Astrocyte of the spinal cord (primary cell): ENCODE results near the gene NOM1.
"Not testable (repeated sequence)": the region's sequence is repeated elsewhere in the genome, so short reads cannot be mapped to it uniquely, and the experiment has no call there.

ENCODE experiments used
- DNase-seq: peaks from one replicate; pipeline ENCODE4 v3.0.0; 2011; ENCODE audit warnings: low read depth, low spot score
- H3K4me3 ChIP-seq: 2 replicates; pipeline ENCODE4 v1.5.1; 2011; ENCODE audit warnings: low read depth, mild to moderate bottlenecking, low read length, moderate library complexity
- CTCF ChIP-seq: IDR thresholded peaks from 2 replicates; pipeline ENCODE4 v1.5.1; 2012; ENCODE audit warnings: low read depth, mild to moderate bottlenecking, low read length, inconsistent platforms
- in situ Hi-C: cut with HindIII; loops from 2 replicates; pipeline ENCODE4 v1.10.0; 2017; ENCODE audit warnings: low sequenced_read_pairs

NOM1 gene

GRCh38 chr7:156918635-156919034 is 30.9 kb upstream of the NOM1 start:
- no peak for DNase-seq
- in situ Hi-C loops: no loop called here
- H3K4me3 ChIP-seq: no peak overlapping the region
- no peak for TF ChIP-seq CTCF

GRCh38 chr7:156919132-156919713 is 30.3 kb upstream of the NOM1 start:
- H3K4me3 ChIP-seq: no peak overlapping the region
- no peak for TF ChIP-seq CTCF
- in situ Hi-C loops: no loop called here
- DNase-seq: no peak

- in situ Hi-C loops: no loop called here
- DNase-seq: no peak
- H3K4me3 ChIP-seq: no peak overlapping the region
- TF ChIP-seq CTCF: no peak
Measured at GRCh38 chr7:156920076-156920475, 29.4 kb upstream of the NOM1 start.

GRCh38 chr7:156920487-156921373 is 28.8 kb upstream of the NOM1 start:
- DNase-seq, H3K4me3 ChIP-seq, in situ Hi-C loops: not testable (repeated sequence)

GRCh38 chr7:156922304-156922703 is 27.2 kb upstream of the NOM1 start:
- DNase-seq, H3K4me3 ChIP-seq, in situ Hi-C loops: not testable (repeated sequence)

- DNase-seq, H3K4me3 ChIP-seq, in situ Hi-C loops: not testable (repeated sequence)
Measured at GRCh38 chr7:156925821-156926220, 23.7 kb upstream of the NOM1 start.

GRCh38 chr7:156927571-156928405 is 21.7 kb upstream of the NOM1 start:
- H3K4me3 ChIP-seq: no peak overlapping the region
- no peak for TF ChIP-seq CTCF
- no peak for DNase-seq
- in situ Hi-C loops: no loop called here

GRCh38 chr7:156928406-156928747 is 21.1 kb upstream of the NOM1 start:
- in situ Hi-C loops: no loop called here
- no peak for DNase-seq
- no peak for TF ChIP-seq CTCF
- no peak overlapping the region for H3K4me3 ChIP-seq
